Suppressor macrophage treated with lipopolysaccharide for 4 hours (primary cell): ENCODE measurements around the gene C19orf33.
A peak's percentile ranks its signal among the peaks of the same experiment; 100 is the strongest.
"Not testable (repeated sequence)": the region's sequence is repeated elsewhere in the genome, so short reads cannot be mapped to it uniquely, and the experiment has no call there.

Experiments
- DNase-seq: peaks from one replicate; pipeline ENCODE4 v3.0.0-alpha.2; 2020

The C19orf33 gene

GRCh38 chr19:38303517-38304351 is at the start of gene C19orf33:
C19orf33 (plus strand) TSS chr19:38304251; CDS start chr19:38304262, 11 bp downstream.
- no peak for DNase-seq

- no peak for DNase-seq
Observed at GRCh38 chr19:38255383-38256014, 48.6 kb upstream of the C19orf33 start.

DNA sequence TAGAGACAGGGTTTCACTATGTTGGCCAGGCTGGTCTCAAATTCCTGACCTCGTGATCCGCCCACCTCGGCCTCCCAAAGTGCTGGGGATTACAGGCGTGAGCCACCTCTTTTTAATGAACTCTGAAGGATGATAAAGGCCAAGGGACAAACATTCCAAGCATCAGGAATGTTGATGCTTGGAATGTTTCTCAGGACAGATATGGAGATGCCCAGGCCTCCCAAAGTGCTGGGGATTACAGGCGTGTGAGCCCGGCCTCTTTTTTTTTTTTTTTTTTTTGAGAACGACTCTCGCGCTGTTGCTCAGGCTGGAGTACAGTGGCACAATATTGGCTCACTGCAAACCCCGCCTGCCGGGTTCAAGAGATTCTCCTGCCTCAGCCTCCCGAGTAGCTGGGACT is 42.1 kb upstream of the C19orf33 start:
- not testable (repeated sequence) for DNase-seq

DNA sequence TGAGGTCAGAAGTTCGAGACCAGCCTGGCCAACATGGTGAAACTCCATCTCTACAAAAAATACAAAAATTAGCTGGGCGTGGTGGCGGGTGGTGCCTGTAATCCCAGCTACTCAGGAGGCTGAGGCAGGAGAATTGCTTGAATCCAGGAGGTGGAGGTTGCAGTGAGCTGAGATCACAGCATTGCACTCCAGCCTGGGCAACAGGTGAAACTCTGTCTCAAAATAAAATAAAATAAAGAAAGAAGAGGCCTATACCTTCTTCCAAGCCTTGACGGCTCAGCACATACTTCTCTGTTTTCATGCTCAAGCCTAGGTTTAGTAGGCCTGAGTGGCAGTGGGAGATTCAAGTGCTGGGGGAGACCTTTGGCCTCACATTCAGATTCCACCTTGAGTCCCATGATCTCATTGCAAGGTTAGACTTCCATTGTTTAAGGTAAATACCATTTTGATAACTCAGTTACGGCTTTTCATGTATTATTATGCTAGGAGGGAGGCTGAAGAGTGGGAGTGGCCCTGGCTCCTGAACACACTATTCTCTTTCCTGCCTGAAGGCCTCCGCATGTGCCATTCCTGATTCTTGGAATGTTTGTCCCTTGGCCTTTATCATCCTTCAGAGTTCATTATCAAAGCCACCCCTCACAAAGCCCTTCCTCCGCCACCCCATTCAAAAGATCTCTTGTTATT is 41.3 kb upstream of the C19orf33 start:
- no peak for DNase-seq

DNA sequence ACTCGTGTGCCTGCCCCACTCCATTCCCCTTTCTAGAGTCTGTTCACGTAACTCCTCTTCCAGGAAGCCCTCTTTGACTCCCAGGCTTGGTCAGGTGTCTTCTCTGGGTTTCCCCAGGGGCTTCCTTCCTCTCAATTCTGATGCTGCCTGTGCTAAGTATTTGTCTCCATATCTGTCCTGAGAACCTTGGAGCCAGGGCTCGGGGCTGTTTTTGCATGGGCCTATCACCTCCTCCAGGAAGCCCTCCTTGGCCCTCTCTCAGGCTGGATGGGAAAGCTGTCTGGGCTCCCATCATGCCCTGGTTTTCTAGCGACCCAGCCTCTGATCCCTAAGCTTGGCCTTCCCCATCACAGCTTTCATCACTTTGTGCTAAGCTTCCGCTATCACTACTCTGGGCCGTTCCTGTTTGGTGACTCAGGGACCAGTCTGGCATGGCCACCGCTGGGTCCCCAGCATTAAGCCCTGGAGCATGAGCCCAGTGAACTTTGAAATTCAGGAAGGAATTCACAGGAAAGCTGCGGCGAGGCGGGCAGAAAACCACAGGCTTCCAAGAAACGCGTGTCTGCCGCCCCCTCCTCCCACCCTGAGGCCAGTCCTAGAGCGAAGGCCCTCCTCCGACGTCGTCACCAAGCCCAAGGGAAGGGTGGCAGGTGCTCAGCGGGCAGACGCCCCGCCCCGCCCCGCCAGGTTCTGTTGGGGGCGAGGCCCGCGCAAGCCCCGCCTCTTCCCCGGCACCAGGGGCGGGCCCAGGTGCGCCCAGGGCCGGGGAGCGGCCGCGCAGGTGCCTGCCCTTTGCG is 40.2 kb upstream of the C19orf33 start:
- DNase-seq, result peak; percentile 85

- DNase-seq, result peak; percentile 13
Observed at GRCh38 chr19:38264486-38265212, 39.4 kb upstream of the C19orf33 start, which contains the start of gene SPINT2. SPINT2 (plus strand) TSS chr19:38264573; CDS start chr19:38264893, 320 bp downstream.

DNA sequence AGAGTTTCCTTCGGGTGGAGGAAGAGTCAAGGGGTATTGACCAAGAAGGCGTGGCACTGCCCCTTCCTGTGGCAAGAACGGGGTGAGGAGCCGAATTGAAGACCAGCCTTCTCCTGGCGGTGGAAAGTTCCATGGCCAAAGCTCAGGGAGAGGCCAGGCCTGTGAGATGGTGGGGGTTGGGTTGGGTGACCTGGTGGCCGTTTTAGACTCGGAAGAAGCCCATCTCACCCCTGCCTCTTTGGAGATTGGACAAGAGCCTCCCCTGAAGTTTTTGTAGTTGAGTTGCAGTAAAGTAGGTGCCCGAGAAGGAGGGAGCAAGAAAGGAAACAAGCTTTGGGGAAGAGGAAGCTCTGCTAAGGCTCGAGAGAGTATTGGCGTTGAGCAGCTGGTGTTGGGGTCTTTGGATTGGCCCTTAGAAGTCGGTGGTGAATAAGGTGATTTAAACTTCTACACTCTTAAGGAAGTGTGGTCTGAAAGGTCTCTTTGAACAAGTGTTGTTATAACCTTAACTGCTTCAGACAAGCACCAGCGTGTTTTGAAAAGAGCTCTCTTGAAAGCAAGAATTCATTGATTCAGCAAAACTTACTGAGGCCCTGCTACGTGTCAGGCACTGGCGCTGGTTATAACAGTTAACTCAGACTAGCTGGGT is 38.7 kb upstream of the C19orf33 start:
- DNase-seq, result no peak

DNA sequence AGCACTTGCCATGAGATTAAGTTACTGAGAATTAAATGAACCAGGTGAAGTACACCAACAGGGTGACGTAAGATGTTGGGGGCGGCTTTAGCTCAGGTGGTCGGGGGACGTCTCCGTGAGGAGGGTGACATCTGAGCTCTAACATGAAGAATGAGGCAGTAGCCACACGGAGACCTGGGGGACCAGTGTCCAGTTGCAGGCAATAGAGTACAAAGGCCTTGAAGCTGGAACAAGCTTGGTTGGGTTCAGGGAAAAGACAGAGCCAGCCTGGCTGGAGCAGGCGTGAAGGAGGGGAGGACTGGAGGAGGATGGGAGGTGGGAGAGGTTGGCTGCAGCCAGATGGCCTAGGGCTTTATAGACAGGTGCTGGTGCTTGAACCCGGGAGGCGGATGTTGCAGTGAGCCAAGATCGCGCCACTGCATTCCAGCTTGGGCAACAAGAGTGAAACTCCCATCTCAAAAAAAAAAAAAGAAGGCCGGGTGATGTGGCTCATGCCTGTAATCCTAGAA is 38.1 kb upstream of the C19orf33 start:
- no peak for DNase-seq

DNA sequence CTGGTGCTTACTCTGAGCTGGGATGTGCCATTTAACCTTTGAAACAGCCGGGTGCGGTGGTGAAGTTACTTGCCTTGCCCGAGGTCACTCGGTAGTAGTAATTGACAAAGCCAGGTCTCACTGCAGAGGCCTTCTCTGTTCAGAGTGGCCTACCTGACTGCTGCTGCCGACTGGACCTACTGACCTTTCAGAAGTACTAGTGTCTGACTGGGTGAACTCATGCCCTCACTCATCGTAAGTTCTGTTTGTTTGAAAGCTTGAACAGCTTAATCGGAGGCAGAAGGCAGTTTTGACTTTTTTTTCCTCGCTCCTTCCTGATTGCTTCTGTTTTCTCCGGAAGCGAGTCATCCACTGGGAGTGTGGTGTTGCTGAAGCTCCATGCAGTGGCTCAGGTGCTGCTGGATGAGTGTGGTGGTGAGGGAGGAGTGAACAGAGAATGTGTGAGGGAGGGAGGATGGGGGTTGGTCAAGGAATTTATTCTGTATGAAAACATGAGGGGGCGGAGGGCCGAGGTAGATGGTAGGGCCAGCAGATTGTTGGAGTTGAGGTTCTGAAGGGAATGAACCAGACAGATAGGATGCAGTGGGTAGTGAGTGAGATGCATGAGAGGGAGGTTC is 37.0 kb upstream of the C19orf33 start:
- DNase-seq, result no peak

- DNase-seq, result no peak
Observed at GRCh38 chr19:38267761-38268483, 36.1 kb upstream of the C19orf33 start.

DNA sequence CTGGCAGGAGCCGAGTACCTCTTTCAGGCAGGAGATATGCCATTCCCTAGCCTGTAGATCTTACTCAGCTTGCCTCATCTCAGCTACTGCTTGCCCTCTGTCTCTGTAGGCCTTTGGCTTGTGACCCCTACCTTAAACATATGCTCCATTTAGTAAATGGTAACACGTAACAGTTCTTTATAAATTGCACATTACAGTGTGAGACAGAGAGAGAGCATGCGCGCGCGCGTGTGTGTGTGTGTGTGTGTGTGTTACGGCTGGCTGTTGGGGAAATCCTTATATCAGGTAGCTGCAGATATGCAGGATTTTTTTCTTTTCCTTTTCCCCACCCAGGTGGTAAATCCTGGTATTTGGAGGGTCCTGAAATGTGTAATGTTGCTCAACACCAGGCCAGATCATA is 35.5 kb upstream of the C19orf33 start:
- no peak for DNase-seq

DNA sequence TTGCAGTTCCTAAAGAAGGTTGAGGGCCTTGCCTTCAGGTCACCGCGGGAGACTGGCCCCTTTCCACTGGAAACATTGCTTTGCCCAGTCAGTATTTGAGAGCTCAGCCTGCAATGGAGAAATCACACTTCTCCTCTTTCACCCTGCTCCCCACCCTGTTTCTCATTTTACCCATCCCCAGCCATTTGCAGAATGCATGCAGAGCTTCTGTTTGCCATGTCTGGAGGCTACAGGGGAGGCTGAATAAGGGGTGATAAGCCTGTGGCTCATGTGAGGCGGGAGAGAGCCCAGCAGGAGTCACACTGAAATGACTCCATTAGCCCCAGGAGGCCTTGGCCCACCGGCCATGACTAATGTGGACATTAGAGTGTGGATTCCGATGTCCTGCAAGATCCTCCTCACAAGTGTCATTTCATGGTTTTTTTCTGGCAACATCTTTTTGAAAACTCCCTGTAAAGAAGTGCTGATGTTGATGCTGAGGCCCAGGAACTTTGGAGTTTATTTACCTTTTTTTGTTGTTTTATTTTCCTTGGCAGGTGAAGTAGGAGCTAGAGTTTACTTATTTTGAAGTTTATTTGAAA is 33.4 kb upstream of the C19orf33 start:
- no peak for DNase-seq

DNA sequence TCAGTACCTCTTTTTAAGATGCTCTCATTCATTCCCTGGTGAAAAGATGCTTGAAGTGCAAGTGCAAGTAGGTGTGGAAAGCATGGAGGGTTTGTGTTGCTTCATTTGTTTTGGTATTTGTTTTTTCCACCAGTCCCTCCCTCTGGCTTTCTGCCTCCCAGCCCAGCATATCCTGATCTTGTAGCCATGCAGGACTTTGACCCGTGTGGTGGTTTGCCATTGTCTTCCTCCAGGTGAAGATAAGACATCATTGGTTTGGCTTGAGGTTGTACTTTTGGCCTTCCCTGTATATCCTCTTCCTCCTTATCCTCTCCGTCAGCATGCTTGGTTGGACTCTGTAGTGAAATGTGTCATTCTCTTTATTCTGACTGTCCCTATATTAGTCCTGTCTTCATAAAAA is 30.6 kb upstream of the C19orf33 start:
- no peak for DNase-seq

- no peak for DNase-seq
Observed at GRCh38 chr19:38274739-38275138, 29.3 kb upstream of the C19orf33 start.

- DNase-seq, result no peak
Observed at GRCh38 chr19:38276942-38277517, 27.0 kb upstream of the C19orf33 start.

- no peak for DNase-seq
Observed at GRCh38 chr19:38277549-38277948, 26.5 kb upstream of the C19orf33 start.

DNA sequence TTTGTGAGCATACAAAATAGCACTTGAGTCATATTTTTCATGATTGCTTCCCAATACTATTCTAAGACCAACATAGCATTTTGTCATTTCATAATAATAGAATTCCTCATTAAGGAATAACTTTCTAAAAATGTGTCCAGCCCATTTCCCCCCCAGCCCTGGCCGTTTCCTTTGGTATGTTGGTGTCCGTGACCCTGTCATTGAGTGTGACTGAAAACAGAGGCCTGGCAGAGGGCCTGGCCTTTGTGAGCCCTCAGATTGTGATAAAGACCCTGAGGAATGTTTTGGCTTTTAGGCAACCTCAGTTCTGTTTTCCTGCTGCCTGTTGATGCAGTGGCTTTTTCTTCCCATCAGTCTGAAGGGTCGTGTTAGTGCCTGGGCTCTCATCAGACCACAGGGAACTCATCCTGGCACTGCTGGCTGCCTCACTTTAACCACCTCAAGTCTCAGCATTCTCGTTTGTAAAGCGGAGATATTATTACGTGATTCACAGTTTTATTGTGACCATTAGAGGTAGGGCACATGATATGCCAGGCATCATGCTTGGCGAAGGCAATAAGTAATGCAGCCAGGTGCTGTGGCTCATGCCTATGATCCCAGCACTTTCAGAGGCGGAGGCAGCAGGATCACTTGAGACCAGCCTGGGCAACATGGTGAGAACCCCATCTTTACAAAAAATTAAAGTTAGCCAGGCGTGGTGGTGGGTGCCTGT is 25.9 kb upstream of the C19orf33 start:
- DNase-seq, result no peak

- DNase-seq, result no peak
Observed at GRCh38 chr19:38278751-38279150, 25.3 kb upstream of the C19orf33 start.
